GM18499 (cell line): Measurements from ENCODE around the gene KIF5C.
A peak's percentile ranks its signal among the peaks of the same experiment; 100 is the strongest.
"Not testable (repeated sequence)": the region's sequence is repeated elsewhere in the genome, so short reads cannot be mapped to it uniquely, and the experiment has no call there.

Experiments
- ATAC-seq: cut with Tn5 transposase; IDR thresholded peaks from one replicate; pipeline ENCODE4 v1.9.1; 2021; ENCODE audit warnings: moderate number of reproducible peaks; ENCODE audit not compliant: insufficient read depth, unreplicated experiment

Gene KIF5C

GRCh38 chr2:148957023-148957422, 82.0 kb downstream of the KIF5C start:
- ATAC-seq, result no peak

DNA sequence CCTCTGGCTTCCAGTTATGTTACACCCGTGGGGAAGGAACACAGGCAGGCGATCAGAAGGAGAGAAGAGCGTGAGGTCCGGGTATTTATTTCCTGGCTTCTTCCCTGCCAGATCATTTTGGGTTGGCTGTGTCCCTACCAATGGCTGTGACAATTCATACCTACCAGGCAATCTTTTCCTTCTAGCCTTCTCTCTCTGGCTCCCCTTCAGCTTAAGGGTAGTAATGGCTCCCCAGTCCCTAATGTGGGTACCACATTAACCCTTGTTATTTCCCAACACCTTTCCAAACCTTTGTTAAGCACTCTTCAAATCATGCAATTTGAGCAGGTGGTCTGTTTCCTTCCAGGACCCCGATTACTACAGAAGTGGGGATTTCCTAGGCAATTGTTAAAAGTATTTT, 84.7 kb downstream of the KIF5C start:
- ATAC-seq, result no peak

GRCh38 chr2:148960483-148960882, 85.5 kb downstream of the KIF5C start:
- no peak for ATAC-seq

- ATAC-seq, result no peak
These were observed 88.4 kb downstream of the KIF5C start for GRCh38 chr2:148963461-148963860.

DNA sequence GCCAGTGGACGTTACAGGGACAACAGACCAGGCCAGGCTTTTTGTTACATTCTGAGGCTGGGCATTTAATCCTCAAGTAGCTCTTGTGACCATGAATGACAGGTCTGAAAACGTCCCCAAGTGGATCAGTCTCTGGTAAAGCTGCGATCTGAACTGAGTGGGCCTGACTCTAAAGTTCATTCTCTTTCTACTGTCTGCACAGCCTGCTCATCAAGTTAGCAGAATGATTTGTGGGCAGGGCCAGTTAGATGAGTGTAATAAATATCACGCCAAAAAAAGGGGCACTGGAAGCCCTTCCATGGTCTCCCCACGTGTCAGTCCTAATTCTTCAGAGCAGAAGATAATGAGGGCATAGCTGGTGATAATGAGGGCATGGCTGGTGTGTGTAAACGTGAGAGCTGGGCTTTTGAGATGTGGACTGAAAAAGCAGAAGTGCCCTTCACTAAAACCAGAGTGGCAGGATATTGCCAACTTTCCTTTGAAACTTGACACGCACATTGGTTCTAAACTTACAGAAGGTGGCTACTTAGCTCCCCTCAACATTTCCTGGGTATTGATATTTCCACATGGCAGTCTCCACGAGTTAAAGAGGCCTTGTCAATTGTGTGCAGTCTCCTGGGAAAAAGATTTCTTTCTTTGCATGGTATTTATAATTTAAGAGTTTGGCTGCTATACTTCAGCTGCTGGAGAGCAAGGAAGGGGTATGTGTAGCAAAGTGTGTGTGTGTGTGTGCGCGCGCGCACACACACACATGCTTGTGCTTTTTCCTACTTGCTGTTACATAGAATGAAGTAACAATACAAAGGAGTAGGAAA, 90.8 kb downstream of the KIF5C start:
- no peak for ATAC-seq

DNA sequence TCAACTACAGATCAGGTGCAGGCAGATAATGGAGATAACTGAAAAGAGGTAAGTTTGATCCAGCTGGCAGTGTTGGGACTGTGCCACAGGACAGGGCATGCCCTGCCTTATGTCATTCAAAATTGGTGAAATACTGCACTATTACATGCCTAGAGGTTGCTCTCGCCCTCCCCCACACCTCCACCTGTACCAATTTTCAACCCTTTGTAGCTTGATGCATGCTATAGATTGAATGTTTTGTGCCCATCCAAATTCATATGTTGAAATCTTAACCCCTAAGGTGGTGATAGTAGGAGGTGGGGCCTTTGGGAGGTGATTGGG, 91.4 kb downstream of the KIF5C start:
- ATAC-seq, result no peak

DNA sequence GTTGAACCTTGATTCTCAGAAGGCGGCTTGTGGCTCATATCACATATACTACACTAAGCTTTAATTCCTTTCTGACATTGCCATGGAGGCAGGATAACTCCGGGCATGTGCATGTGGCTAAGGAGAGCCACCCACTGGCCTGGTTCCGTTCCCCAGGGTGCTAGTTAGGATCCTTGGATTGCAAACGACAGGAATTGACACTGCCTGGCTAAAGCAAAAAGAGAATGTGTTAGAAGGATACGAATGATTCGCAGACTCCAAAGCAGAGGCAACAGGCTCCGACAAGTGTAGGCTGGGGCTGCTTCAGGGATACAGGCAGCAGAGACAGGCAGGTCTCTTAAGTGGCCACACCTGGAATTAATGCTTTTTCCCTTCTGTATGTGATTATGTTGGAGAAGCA, 92.0 kb downstream of the KIF5C start:
- no peak for ATAC-seq

- no peak for ATAC-seq
These were observed 92.6 kb downstream of the KIF5C start for GRCh38 chr2:148967578-148967977.

GRCh38 chr2:148968301-148968700, 93.3 kb downstream of the KIF5C start:
- ATAC-seq, result no peak

DNA sequence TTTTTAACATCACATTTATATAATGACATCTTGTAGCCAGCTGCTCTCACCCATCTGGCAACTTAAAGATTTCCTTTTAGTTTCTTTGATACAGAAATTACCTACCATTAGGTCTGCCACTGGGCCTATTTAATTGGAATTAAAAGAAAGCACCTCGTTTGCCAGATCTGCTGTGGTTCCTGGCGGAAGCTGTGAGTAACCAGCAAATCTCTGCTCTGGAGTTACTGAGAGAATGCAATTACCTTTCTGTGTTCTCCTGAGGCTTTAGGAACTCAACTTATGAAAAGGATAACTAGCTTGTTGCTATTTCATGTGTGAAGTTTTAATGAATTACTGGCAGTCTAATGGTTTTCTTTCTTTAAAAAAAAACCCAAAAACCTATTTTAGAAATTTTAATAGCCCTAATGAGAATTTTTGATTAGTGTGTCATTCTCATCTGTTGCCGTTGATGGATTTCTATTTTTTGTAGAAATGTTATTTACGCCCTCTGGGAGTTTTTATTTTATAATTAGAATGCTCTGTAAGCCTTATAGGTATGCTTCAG, 93.8 kb downstream of the KIF5C start:
- no peak for ATAC-seq

- no peak for ATAC-seq
These were observed 94.6 kb downstream of the KIF5C start for GRCh38 chr2:148969659-148970061.

DNA sequence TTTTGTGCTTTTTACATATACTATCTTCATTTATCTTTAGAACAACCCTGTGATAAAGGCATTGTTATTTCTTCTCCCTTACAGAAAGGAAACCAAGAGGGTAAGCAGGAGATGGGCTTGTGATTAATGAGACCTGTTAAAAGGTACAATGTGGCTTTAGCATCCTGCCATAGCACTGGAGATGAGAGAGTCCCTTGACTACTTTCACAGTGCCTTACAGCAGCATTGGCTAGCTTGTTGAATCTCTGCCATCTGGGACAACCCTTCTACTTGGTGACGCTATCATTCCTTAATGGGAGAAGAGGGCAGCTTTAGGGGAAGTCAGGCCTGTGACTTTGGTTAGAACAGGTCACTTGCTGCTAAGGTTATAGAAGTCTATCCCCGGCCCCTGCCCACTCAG, 95.4 kb downstream of the KIF5C start:
- ATAC-seq, result no peak

DNA sequence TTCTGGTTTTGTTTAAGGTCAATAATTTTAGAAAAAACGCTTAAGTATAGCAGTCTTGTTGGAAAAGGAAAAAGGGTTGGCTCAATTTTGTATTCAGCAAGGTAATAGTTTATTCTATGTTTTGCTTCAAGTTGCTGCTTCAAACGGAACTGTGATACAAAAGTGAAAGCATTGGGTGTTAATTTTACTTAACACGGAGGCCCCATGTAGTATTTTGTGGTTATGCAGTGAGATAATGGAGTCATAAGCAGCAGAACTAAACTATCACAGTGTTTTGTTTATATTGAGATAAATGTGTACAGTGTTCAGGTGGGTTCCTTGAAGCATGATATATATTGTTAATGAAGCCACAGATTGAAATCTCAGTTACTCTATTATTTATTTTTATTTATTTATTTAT, 96.5 kb downstream of the KIF5C start:
- ATAC-seq, result peak; percentile 80

DNA sequence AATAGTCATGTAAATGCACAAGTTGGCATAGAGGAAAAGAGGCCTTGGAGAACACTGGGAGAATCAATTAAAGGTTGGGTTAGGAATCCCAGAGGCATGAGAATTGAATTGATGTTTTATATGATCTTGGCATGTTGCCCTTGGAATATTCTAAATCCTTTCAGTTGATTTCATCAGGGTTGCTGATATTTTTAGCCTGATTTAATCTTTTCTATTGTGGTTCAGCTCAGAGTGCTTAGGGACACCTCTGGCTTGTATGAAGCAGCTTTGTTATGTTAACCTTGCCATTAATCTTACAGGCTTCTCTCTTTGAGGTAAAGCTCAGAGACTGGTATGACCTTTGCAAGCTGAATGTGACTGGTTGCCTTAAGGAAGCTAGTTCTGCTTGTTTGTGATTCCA, 99.1 kb downstream of the KIF5C start:
- ATAC-seq, result no peak

- no peak for ATAC-seq
These were observed 103.1 kb downstream of the KIF5C start for GRCh38 chr2:148978026-148978685.

- no peak for ATAC-seq
These were observed 103.7 kb downstream of the KIF5C start for GRCh38 chr2:148978706-148979105.

DNA sequence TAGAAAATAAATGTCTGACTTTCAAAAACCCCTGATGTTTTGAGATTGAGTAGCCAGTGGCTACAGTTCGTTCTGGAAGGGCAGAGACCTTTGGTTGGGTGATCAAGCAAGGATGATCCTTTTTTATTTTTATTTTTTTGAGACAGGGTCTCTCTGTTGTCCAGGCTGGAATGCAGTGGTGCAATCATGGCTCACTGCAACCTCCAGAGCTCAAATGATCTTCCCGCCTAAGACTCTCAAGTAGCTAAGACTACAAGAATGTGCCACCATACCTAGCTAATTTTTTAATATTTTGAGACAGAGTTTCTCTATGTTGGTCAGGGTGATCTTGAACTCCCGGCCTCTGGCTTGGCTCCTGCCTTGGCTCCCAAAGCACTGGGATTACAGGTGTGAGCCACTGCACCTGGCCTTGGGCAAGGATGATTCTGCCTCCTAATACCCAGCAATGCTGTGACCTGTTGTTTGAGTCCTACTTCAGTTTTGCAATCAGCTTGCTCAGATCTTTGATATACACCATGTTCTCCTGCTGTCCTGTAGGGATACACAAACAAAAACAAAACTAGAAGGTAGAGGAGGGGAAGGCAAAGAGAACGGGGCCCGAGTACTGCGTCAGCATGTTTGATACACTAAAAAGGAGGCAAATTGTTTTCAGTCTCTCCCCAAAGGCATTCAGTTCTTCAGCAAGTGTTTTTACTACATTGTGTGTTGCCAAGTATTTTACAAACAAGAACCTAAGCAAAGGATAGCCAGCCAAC, 104.3 kb downstream of the KIF5C start:
- no peak for ATAC-seq

GRCh38 chr2:148979919-148980277, 104.9 kb downstream of the KIF5C start:
- ATAC-seq, result no peak

DNA sequence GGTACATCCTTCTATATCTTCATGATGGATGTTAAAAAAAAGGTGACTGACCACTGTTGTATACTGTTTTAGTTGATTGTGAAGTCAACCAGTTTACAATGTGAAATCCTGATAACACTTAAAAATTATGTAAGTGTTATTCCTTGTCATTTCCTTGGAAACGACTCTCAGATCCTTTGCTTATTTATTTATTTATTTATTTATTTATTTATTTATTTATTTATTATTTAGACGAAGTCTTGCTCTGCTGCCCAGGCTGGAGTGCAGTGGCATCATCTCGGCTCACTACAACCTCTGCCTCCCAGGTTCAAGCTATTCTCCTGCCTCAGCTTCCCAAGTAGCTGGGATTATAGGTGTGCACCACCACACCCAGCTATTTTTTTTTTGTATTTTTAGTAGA, 105.5 kb downstream of the KIF5C start:
- ATAC-seq, result not testable (repeated sequence)

- no peak for ATAC-seq
These were observed 106.3 kb downstream of the KIF5C start for GRCh38 chr2:148981324-148981723.

DNA sequence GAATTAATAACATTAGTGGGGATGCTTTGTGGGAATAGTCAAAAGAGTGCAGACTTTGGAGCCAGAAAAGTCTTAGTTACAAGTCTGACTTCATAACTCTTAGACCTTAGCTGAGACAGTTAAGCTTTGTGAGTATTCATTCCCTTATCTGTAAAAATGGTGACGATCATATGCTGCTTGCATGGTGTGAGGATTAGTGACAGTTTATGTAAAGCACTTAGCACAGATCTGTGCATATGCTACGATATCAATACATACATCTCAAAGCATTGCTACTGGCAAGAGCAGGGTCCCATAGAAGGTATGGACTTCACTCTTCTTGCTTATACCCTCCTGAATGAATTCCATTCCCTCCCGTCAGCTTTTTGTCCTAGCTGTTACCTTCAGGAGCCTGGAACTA, 106.8 kb downstream of the KIF5C start:
- ATAC-seq, result no peak
